HG03103 (cell line): ENCODE results near the gene KYNU.
A peak's percentile ranks its signal among the peaks of the same experiment; 100 is the strongest.
"Not testable (repeated sequence)": the region's sequence is repeated elsewhere in the genome, so short reads cannot be mapped to it uniquely, and the experiment has no call there.

ENCODE experiments used
- ATAC-seq: cut with Tn5 transposase; IDR thresholded peaks from one replicate; pipeline ENCODE4 v1.9.1; 2021; ENCODE audit warnings: low read depth; ENCODE audit not compliant: unreplicated experiment

The KYNU gene

DNA sequence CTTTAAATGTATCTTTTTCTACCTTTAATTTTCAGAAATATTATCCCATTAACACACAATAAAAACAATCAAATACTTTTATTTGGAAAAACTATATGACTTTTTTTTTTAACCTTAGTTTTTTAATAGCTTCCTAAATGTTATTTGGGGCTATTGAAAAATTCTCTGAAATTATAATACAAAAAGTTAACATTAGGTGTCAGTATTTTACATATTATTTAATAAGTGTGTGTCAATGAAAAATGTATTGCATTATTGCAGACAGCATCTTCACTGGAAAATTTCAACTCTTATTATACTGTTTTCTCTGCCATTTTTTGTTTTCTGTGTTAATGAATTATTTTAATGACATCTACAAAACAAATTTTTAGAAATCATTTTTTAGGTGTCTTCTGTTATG, 200.6 kb downstream of the KYNU start:
- ATAC-seq, result no peak

GRCh38 chr2:143081616-143082015, 204.2 kb downstream of the KYNU start:
- ATAC-seq, result no peak

DNA sequence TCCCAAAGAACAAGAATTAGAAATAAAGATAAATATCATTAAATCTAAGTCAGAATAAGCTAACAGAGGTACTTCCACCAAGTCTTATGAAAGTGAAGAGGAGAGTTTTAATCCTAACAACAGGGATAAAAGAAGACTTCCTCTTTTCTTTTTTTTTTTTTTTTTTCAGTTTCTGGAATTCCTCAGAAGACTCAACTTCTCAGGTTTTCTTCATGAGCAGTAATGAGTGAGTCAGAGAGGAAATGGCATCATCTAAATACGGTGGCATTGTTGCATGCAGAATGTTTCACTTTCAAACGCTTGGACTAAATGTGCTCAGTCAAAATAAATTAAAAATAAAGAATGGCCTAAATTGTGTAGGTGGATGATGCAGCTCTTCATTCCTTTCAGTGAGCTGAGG, 206.2 kb downstream of the KYNU start:
- ATAC-seq, result no peak

DNA sequence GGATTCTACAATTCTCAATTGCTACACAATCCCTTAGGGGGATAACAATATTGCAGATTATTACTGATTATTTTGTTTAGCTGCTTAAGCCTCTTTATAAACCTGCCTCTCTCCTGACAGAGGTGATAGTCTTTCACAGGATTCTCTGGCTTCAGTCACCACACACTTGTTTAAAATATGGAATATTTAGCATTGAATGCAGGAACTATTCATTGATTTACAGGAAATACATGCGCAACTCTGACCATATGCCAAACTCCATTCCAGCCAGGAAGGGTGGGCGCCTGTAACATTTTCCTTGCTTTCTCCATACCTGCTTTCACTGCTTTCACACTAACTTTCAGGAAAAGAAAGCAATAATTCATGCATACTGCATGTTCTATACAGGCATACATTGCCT, 207.0 kb downstream of the KYNU start:
- ATAC-seq, result no peak

DNA sequence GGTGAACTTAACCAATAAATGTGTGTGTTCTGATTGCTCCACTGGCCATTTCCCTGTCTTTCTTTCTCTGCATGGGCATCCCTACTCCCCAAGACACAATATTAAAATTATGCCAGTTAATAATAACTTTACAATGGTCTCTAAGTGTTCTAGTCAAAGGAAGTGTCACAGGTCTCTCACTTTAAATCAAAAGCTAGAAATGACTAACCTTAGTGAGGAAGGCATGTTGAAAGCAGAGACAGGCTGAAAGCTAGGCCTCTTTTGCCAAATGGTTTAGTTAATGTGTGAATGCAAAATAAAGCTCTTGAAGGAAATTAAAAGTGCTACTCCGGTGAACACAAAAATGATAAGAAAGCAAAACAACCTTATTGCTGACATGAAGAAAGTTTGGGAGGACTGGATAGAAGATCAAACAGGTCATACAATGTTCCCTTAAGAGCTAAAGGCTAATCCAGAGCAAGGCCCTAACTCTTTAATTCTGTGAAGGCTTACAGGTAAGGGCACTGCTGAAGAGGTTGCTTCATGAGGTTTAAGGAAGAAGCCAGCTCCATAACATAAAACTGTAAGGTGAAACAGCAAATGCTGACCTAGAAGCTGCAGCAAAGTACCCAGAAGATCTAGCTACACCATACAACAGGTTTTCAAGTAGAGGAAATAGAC, 207.8 kb downstream of the KYNU start:
- peak; percentile 47 for ATAC-seq

- no peak for ATAC-seq
These were observed 209.6 kb downstream of the KYNU start for GRCh38 chr2:143087033-143087432.

- ATAC-seq, result no peak
These were observed 210.9 kb downstream of the KYNU start for GRCh38 chr2:143088388-143088787.

- ATAC-seq, result not testable (repeated sequence)
These were observed 212.1 kb downstream of the KYNU start for GRCh38 chr2:143089520-143089919.
